Activated CD8-positive, alpha-beta memory T cell treated with anti-CD3 and anti-CD28 coated beads for 48 hours (primary cell): ENCODE measurements around the gene DPP10.

Source experiments
- DNase-seq, 3 experiments: peaks; one replicate each; pipeline ENCODE4 v3.0.0-alpha.2; 2020; ENCODE audit warnings: low read depth in 2 of 3, low spot score in 2 of 3

Gene DPP10

GRCh38 chr2:114789989-114790388, 347.5 kb downstream of the DPP10 start:
- DNase-seq = no peak

GRCh38 chr2:114797540-114797939, 355.1 kb downstream of the DPP10 start:
- DNase-seq = no peak

GRCh38 chr2:114797942-114798341, 355.5 kb downstream of the DPP10 start:
- no peak for DNase-seq

- no peak for DNase-seq
Observed at GRCh38 chr2:114800371-114800770, 357.9 kb downstream of the DPP10 start.

- no peak for DNase-seq
Observed at GRCh38 chr2:114805195-114805594, 362.8 kb downstream of the DPP10 start.

GRCh38 chr2:114810092-114810491, 367.7 kb downstream of the DPP10 start:
- DNase-seq = no peak

- no peak for DNase-seq
Observed at GRCh38 chr2:114812261-114812660, 369.8 kb downstream of the DPP10 start.

GRCh38 chr2:114814355-114814754, 371.9 kb downstream of the DPP10 start:
- DNase-seq = no peak

GRCh38 chr2:114821055-114821454, 378.6 kb downstream of the DPP10 start:
- DNase-seq = no peak

GRCh38 chr2:114843963-114844362, 401.5 kb downstream of the DPP10 start:
- DNase-seq = no peak

- DNase-seq = no peak
Observed at GRCh38 chr2:114857196-114857595, 414.8 kb downstream of the DPP10 start.

- no peak for DNase-seq
Observed at GRCh38 chr2:114859726-114860510, 417.5 kb downstream of the DPP10 start.

- no peak for DNase-seq
Observed at GRCh38 chr2:114862243-114862642, 419.8 kb downstream of the DPP10 start.

- DNase-seq = no peak
Observed at GRCh38 chr2:114864901-114865300, 422.5 kb downstream of the DPP10 start.

- DNase-seq = no peak
Observed at GRCh38 chr2:114880046-114880445, 437.6 kb downstream of the DPP10 start.

GRCh38 chr2:114919985-114920384, 477.5 kb downstream of the DPP10 start:
- no peak for DNase-seq

GRCh38 chr2:114922076-114922475, 479.6 kb downstream of the DPP10 start:
- DNase-seq = no peak

GRCh38 chr2:114925296-114926255, 483.1 kb downstream of the DPP10 start:
- DNase-seq = no peak

GRCh38 chr2:114926303-114926702, 483.9 kb downstream of the DPP10 start:
- DNase-seq = no peak

- DNase-seq = no peak
Observed at GRCh38 chr2:114929225-114929624, 486.8 kb downstream of the DPP10 start.

GRCh38 chr2:114933671-114934241, 491.3 kb downstream of the DPP10 start:
- DNase-seq = no peak

- DNase-seq = no peak
Observed at GRCh38 chr2:114935031-114935430, 492.6 kb downstream of the DPP10 start.
